D721Med (cell line): Measurements from ENCODE around the gene TENM4.

Experiments used
- DNase-seq: peaks from one replicate; pipeline ENCODE4 v3.0.0; 2011; ENCODE audit warnings: low spot score; ENCODE audit not compliant: insufficient read length
- FAIRE-seq: peaks from 2 replicates; lab custom pipeline; 2011; peaks lifted over from hg19 to GRCh38; lab: Jason Lieb, UNC
- TF ChIP-seq, protein P1 (sequence below): IDR thresholded peaks from 2 replicates; pipeline ENCODE4 v1.5.1; 2012; ENCODE audit warnings: mild to moderate bottlenecking, control low read depth; ENCODE audit not compliant: insufficient read depth; ENCODE audit errors: missing control alignments

The TENM4 gene

DNA sequence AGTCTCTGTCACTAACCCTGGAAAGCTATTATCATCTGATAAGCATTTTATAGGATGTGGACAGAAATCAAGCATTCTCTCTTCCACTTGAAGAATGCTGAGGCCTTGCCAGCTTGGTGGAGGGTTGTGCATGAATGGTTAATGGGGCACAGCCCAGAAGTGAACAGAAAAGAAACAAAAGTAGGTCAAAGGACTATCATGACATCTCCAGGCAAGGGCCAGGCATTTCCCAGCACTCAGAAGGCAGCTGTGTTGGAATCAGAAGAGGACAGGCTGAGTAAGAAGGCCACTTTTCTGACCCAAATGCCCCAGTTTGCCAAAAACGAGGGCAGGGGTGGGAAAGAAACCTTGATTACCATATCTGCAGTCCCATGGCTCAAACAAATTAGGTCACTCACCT, 12.4 kb downstream of the TENM4 start:
- DNase-seq = no peak
- TF ChIP-seq, protein P1, sequence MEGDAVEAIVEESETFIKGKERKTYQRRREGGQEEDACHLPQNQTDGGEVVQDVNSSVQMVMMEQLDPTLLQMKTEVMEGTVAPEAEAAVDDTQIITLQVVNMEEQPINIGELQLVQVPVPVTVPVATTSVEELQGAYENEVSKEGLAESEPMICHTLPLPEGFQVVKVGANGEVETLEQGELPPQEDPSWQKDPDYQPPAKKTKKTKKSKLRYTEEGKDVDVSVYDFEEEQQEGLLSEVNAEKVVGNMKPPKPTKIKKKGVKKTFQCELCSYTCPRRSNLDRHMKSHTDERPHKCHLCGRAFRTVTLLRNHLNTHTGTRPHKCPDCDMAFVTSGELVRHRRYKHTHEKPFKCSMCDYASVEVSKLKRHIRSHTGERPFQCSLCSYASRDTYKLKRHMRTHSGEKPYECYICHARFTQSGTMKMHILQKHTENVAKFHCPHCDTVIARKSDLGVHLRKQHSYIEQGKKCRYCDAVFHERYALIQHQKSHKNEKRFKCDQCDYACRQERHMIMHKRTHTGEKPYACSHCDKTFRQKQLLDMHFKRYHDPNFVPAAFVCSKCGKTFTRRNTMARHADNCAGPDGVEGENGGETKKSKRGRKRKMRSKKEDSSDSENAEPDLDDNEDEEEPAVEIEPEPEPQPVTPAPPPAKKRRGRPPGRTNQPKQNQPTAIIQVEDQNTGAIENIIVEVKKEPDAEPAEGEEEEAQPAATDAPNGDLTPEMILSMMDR = no peak
- FAIRE-seq = no peak

DNA sequence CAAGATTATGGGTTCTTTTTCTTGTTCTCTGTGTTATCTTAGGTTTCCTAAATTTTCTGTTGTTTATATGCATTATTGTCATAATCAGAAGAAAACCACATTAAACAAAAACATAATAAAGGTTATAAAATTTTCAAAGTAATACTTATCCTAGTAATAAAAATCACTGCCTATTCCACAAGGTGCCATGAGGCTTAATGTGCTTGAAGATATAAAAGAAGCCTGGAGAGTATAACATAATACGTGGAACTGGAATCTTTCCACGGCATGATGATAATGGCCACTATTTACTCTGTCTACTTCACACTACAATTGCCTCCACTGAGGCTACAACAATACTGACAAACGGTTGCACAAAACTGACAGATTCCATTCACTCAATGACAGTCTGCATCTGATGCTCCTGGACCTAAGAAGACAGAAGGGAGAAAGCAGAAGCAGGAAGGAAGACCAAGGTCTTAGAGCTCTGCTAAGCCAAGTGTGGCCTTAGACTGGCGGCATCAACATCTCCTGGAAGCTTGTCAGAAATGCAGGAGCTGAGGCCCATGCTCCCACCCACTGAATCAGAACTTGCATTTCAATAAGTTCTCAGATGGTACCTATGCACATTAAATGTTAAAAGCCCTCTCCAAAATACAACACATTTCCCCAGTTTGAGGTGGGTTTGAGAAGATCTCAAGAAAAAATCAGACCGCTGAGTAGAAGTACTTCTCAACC, 13.1 kb downstream of the TENM4 start:
- DNase-seq = no peak
- FAIRE-seq = no peak
- TF ChIP-seq, protein P1 = no peak

DNA sequence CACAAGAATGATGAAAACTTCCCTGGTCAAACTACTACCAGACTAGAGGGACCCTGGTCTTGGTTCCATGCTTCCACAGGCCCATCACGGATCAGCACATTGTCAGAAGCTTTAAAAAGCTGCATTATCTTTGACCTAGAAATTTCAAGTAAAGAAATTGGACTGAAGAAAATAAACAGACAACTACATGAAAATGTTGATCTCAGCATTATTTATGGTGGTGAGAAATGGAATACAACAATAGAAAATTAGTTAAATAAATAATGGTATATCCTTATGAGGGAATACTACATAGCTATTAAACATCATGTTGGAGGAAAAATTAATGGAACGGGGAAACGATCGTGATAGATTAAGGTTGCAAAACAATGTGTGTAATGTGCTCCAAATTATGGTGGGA, 13.7 kb downstream of the TENM4 start:
- no peak for DNase-seq
- TF ChIP-seq, protein P1 = no peak
- no peak for FAIRE-seq

DNA sequence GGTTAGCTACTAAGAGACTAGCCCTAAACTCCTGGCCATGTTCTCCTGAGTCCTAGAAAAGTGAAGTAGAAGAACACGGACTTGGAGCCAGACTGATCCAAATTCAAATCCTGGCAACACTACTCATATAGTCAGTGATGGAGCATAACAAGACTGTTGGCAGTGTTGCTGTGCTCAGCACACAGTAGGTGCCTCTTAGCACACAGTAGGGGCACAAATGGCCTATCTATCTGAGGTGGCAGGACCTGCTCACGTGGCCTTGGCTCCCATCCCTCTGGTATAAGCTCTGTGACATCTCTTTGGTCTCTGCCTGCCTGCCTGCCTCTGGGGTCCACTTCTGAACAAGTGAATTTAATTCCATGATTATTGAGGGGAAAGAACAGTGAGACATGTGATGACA, 15.4 kb downstream of the TENM4 start:
- FAIRE-seq (no peak), DNase-seq (no peak)
- TF ChIP-seq, protein P1 = no peak

DNA sequence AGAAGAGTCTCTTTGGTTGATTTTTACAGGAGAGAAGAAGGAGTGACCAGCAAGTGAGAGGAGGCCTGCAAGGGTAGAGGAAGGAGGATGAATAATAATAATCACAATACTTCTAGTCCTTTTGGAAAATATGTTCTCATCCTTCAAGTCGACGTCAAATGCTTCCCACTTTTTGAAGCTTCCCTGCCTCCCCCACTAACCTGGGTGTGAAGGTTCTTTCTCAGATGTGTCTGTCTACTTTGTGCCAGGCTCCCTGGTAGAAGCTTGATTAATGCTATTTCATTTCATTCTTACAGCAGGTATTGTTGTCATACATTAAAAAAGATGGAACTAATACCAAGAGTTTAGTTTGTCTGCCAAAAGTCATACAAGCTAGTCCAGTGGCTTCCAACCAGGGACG, 17.1 kb downstream of the TENM4 start:
- TF ChIP-seq, protein P1 = no peak
- no peak for DNase-seq
- FAIRE-seq = no peak

DNA sequence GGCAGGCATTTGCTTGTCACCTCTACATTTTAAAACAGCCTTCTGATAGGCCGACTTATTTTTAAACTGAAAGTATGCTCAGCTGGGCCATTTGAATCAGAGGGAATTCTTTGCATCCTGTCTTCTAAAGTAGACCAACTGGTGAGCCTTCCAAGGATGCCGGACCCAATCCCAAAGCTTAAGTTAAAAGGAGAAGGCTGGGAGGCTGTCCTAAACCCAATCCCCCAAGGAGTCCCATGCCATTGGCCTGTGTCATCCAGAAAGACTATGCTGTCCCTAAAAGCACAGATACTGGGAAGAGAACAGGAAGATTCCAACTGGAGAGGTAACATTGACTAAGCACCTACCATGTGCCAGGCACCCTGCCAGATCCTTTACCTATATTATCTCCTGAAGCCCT, 18.0 kb downstream of the TENM4 start:
- TF ChIP-seq, protein P1 = no peak
- DNase-seq (no peak), FAIRE-seq (no peak)

DNA sequence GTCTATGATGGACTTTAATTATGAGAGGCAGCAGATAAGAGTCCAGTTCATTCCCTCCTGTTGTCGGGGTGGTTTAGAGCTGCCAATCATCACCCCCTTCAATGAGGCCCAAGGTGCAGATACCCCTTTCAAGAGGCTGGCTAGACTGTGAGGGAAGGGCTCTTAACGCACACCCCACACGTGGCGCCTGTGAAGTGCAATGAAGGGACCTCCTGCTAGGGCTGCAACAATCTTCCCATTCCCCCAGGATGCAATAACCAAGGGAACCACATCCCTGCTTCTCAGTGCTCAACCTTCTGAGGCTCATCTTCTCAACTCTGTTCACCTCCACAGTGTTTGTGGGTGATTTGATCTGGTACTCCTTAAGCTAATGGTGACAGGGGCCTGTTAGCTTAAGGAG, 19.0 kb downstream of the TENM4 start:
- TF ChIP-seq, protein P1 = no peak
- FAIRE-seq (no peak), DNase-seq (no peak)
